Stimulated activated naive CD4-positive, alpha-beta T cell (primary cell): Measurements from ENCODE around the gene SPATA20.

ENCODE experiments used
- DNase-seq, 6 experiments: peaks; one replicate each; lab custom pipeline; 2025; lab: John Stamatoyannopoulos, UW

SPATA20 gene

DNA sequence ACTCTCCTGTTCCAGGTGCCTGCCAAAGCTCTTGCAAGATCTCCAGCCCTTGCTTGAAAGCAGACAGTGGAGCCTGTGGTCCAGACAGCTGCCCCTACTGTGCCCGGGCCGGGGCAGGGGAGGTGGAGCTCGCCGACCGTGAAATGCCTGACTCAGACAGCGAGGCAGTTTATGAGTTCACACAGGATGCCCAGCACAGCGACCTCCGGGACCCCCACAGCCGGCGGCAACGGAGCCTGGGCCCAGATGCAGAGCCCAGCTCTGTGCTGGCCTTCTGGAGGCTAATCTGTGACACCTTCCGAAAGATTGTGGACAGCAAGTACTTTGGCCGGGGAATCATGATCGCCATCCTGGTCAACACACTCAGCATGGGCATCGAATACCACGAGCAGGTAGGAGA lies 31.2 kb downstream of the SPATA20 start:
- no peak for DNase-seq

DNA sequence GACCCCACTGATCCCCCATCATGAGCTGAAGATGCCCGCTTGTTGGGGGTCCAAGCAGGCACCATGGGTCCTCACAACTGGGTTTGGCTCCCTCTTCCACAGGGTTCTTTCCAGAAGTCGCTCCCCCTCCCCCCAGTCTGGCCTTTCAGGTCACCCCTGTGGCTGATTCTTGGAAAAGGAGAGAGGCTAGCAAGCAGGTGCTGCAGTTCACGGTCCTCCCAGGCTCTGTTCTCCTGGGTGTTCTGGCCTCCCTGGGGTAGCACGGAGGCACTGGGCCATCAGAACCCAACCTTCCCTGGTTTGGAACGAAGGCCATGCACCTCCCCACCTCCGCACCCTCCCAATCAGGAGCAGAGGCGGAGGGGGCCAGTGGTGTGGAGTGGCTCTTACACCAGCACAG lies 32.4 kb downstream of the SPATA20 start:
- no peak for DNase-seq

DNA sequence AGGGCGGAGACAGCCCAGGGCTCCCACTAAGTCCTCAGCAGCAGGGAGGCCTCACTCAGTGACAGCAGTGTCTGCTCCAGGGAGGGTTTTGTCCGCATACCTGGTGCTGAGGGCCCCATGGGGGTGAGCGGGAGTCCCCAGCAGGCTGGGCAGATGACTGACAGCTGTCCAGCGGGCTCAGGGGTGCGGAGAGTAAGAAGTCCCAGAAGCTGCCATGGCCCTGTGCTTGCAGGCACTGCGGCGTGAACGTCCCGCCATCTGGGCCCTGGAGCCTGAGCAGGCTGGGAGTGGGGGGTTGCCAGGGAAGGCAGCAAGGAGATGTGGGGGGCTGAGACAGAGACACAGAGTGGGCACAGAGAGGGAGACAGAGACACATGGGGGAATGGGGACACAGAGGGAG lies 33.7 kb downstream of the SPATA20 start:
- DNase-seq, result no peak

DNA sequence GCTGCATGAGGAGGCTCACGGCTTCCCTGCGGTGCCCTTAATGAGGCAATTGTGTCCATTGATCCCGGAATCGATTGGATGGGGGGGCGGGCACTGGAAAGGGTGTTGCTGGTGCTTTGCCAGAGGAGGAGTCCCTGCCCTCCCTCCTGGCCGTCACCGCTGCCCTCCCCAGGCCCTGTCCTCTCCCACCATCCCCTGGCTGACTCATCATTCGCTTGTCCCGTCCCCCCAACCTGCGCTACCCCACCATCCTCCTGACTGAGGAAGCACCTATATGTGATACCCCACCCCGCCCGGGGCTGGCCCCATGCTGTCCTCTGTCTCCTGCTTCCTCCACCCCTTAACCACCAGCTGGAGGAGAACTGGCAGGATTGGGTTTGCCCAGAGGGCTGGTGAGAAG lies 34.3 kb downstream of the SPATA20 start:
- DNase-seq, result no peak

DNA sequence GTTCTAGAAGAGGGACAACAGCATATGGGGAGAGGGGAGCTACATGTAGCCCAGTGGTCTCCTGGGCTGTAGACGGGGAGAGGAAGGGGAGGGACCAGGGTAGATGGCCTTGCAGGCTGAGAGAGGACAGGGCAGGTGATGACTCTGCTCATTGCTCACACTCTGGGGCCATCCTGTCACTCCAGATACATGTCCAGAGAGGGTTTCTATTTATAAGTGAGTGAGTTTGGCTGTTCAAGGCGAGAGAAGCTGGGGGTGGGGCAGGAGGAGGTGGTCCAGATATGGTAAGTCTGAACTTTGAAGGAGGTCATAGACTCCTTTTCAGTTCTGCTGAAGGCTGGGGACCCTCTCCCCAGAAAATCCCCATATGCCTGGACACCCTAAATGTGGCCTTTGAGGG lies 35.8 kb downstream of the SPATA20 start:
- no peak for DNase-seq

DNA sequence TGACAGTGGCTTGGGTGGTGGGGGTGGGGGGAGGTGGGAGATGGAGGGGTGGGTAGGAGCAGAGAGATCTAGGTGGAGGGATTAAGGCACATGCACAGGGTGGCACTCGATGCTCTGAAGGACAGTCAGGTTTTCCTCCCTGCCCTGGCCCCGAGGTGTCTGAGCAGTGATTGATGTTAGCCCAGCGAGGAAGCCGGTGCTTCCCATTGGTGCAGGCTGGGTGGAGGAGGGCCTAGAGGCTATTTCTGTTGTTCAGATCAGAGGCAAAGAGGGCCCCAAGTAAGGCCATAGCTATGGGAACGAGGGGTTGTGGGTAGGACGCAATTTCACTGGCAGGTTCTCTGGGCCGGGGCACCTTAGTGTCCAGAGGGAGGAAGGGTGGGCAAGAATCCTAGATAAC lies 36.7 kb downstream of the SPATA20 start:
- DNase-seq, result no peak

DNA sequence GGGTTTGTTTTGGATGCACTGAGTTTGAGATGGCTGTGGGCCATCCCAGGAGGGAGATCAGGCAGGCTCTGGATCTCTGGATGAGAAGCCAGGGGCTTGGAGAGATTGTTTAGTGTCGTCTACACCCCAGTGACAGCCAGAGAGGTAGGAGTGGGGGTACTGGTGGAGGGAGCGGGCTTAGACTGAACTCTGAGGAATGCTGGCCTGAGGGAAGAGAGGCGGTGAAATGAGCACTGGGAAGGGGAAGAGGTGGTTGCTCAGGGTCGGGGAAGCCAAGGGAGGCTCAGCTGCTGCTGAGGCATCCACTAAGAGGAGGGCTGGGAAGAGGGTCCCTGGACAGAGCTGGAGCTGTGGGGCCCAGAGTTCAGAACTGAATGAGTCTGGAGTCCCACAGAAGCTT lies 37.1 kb downstream of the SPATA20 start:
- DNase-seq, result no peak

DNA sequence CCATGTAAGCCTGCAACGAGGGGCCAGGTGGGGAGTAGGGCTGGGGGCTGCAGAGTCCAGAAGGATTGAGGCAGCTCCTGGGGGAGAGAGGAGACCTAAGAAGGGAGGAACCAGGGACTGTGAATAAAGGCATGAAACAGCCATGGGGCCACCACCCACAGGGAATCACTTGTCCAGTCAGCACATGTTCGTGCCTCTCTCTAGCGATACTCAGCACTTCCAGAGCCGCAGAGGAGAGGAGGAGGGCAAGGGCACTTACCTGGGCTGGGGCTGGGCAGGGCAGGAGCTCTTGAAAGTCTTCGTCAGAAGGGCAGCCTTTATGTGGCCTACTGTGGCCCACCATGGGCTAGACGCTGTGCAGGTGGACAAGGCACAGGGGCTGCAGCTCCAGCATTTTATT lies 37.8 kb downstream of the SPATA20 start:
- no peak for DNase-seq

DNA sequence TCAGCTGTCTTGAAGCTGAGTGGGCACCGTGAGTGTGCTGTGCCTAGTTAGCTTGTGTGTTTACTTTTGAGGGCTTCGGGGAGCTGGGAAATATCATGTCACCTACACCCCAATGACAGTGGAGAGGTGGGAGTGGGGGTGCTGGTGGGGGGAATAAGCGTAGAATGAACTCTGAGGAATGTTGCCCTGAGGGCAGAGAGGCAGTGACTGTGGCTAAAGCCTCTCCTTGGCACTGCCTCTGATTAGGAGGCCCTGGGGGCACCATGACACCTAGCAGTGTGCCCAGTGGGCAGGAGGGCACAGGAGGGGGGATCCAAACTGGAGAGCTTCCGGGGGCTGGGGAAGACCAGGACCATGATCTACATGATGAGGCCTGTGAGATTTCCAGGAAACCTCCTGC lies 38.4 kb downstream of the SPATA20 start:
- DNase-seq, result no peak

DNA sequence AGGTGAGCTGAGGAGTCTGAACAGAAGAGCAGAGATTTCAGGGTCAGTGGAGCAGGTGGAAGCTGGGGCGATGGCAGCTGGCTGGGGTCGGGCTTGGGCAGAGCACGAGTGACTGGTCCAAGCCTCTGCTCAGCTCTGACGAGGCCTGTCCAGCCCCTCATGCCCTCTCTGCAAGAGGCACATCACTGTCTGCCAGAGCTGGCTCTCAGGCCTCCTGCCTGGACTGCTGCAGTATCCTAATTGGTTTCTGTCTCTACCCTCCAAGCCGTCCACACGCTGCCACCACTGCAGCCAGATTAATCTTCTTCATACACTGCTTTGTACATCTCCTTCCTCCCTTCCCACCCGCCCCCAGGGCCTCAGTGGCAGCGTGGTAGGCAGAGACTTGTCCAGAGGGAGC lies 38.9 kb downstream of the SPATA20 start:
- DNase-seq, result no peak

DNA sequence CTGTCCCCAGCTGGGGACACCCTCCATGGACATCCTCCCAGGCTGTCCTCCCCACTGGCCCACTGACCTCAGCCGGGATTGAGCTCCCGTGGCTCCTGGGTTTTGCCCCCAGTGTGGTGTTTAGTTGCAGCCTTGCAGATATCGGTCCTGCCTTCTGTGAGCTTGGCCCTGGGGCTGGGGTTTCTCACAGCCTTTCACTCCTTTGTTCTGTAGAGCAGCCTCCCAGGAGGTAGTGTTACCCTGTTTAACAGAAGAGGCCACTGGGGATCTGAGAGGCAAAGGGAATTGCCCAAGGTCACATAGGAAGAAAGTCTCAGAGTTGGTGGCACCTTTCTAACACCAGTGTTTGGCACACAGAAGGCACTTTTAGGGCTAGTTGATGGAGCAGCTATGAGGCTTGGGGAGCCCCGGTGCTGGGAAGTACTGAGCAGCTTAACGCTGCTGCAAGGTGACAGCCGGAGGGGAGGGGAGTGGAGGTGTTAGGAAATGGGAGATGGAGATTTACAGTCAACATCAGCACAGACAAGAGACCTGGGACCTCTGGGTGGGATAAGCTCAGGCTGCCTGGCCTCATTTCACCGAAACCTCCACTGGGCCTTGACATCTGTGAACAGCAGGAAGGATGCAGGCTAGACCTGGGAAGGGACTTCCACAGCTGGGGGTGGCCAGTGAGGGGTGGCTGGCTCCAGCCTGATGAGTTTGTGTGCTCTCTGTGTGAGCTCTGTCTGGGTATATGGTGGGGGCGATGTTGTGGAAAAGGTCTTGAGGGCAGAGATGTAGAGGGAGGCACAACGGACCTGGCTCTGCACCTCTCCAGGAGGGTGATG lies 39.7 kb downstream of the SPATA20 start:
- no peak for DNase-seq

DNA sequence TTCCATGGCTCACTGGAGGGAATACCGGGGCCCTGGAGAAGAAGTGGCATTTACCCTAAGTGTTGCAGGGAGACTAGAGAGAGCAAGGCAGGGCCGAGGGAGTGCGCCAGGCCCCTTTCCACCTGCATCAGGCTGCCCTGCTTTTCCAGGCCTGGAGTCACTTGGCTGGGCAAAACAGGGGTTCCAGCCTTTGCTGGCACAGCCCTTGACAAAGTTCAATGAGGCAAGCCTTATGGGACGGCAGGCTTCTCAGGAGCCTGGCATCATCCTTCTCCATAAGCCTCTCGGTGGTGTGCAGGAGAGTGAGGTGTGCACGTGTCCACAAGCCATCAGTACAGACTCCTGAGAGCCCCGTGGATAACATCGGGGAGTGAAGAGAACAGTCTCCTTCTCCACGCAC lies 40.6 kb downstream of the SPATA20 start:
- no peak for DNase-seq

DNA sequence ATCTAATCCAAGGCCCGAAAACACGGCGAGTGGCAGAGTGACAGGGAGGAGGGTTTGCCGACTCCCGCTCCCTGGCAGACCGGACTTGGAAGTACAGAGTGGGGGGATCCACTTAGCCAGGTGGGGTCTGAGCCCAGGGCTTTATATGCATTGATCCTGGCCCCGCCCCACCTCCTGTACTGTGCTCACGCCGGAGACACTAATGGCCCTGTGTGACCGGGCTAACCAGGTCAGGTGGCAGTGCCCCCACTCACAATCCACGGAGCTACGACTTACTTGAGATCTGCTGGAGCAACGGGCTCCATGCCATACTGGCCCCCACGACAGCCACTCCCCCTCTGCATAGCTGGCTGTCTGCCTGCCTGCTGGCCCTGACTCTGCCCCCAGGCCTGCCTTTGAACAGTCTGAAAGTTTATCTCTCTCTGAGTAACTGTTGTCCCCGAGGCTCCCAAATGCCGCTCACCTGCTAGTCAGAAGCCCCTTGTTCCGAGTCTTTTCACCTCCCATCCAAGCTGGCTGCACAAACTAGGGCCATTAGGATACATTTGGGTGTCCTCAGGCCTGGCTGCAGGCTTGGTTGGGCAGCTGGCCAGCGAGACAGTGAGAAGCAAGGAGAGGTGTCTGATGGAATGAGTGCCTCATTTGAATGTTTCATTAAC lies 41.5 kb downstream of the SPATA20 start:
- DNase-seq, result no peak

DNA sequence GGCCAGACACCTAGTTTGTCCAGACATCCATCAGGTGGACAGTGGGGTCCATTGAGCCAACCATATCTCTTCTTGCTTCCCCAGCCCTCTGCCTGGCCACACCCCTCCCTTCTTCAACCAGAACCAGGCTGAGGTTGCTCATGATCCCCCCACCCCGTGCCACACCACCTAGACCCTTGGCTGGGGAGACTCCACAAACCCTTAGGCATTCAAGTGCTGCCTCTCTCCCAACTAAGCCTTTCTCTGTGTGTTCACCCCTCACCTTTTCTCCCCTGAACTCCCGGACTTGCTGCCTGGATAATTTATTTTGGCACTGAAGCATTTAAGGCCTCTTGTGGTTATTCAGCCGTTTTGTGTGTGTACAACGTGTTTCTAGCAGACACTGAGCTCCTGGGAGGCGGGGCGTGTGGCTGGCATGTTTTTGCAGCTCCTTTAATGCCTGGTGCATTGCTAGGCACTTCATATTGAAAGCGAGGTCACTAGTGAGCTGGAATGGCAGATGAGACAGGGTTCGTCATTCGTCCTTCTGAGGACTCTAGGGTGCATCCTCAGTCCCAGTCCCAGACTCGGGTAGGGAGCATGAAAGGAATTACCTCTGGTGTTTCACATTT lies 42.2 kb downstream of the SPATA20 start:
- no peak for DNase-seq

DNA sequence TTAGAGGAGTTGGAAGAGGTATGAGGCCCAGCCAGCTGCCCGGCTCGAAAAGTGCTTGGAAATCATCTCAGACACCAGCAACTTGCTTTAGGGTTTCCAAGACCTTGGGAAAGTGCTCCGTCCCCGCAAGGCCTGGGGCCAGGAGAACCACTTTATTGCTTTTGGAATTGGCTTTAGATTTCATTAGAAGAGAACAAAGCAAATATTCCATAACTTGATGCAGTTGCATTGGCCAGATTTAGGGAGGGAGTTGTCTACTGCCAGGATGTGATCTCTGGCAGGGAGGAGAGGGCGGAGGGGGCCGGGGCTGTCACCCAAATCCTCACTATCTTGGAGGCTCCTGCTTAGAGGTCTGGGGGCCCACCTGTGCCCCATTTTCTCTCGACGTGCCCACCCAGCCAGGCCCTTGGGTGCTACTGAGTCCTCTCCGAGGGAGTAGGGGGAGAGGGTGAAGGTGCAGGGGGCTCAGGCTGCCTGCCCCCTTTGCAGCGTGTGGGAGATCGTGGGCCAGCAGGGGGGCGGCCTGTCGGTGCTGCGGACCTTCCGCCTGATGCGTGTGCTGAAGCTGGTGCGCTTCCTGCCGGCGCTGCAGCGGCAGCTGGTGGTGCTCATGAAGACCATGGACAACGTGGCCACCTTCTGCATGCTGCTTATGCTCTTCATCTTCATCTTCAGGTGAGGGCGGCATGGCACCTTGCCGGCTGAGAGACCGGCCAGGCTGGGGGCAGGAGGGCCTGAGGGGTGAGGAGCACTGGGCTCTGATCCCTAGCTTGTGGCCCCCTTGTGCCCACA lies 44.2 kb downstream of the SPATA20 start:
- no peak for DNase-seq

DNA sequence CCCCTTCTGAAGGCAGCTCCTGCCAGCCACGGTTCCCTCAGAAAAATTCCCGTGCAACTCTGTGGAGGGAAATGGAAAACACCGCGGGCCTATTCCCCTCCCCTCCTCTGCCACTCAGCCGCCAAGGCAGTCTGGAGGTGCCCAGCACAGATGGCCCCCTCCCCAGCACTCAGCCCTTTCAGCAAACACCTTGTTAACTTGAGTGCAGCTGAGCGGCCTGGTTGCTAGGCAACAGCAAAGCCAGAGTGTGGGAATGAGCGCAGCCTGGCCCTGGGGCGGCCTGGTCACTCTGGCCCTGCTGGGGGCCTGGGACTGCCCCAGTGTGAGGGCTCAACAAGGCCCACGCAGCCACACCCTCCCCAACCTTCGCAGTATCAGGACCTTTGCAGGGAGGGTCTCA lies 46.3 kb downstream of the SPATA20 start:
- no peak for DNase-seq

DNA sequence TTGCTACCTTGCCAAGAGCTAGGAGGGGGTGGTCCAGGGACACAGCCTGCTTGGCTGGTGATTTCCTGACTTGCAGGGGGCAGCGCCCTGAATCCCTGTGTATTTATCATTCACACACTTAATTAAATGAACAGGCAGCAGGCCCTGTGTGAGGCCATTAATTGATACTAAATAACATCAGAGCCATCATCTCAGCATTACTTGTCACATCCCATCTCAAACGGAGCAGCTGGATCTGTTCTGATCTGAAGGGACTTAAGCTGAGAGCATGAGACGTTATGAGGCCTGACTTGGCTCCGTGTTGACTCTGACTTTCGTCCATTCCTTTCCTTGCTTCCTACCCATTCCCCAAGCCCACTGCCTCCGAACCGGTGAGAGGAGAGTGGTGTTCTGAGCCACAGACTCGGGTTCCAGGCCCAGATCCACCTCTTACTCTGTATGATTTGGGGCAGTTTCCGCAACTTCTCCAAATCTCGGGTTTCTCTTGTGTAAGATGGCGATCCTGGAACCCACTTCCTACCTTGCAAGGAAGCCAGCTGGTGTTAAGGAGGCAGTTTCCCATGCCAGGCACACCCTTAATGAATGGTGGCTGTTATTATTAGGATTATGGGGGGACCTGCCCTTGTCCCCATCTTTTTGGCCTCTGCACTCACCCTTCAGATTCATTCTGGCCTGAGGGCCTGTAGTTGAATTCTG lies 47.3 kb downstream of the SPATA20 start:
- DNase-seq, result no peak

DNA sequence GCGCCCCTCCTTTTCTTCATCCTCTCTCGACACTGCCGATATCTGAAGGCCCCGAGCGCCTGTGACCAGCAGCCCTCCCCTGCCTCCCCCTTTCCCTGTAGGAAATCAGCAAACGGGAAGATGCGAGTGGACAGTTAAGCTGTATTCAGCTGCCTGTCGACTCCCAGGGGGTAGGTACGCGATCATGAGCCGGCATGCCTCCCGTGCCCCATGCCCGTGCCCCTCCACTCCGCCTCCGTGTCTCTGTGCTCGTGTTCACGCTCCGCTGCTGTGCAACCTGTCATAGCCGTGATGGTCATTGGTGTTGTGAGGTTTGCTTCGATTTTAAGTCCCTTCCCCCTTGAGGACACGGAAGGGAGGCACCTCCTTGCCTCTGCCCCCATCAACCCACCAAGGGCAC lies 47.9 kb downstream of the SPATA20 start:
- no peak for DNase-seq

DNA sequence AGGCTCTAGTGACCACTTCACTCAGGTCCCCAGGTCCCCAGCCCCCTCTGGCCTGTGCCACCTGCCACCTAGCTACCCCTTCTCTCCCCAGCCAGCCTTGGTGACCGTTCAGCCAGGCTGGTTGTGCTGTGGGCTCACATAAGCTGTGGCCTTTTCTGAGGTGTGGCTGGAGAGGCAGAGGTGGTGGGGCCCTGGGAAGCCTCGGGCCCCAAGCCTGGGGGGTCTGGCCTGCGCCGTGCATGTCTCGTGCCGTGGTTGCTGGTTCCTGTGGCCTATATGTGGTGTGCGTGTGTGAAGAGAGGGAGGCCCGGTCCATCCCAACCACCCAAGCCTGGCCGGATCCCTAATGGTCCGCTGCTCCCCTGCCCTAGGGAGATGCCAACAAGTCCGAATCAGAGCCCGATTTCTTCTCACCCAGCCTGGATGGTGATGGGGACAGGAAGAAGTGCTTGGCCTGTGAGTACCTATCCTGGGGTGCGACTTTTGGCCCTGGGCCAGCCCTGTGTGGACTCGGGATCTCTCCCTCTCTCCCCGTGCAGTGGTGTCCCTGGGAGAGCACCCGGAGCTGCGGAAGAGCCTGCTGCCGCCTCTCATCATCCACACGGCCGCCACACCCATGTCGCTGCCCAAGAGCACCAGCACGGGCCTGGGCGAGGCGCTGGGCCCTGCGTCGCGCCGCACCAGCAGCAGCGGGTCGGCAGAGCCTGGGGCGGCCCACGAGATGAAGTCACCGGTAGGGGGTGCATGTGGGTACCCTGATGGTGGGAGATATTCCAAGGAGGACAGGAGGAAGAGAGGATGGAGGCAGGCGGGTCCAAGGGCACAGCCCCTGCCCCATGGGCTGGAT lies 49.4 kb downstream of the SPATA20 start:
- no peak for DNase-seq

DNA sequence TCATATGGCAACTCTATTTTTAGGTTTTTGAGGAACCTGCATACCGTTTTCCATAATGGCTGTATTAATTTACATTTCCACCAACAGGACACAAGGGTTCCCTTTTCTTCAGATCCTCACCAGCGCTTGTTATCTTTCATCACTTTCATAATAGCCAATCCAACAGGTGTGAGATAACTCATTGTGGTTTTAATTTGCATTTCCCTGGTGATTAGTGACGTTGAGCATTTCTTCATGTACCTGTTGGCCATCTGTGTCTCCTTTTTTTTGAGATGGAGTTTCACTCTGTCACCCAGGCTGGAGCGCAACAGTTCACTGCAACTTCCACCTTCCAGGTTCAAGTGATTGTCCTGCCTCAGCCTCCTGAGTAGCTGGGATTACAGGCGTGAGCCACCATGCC lies 51.5 kb downstream of the SPATA20 start:
- DNase-seq, result no peak

DNA sequence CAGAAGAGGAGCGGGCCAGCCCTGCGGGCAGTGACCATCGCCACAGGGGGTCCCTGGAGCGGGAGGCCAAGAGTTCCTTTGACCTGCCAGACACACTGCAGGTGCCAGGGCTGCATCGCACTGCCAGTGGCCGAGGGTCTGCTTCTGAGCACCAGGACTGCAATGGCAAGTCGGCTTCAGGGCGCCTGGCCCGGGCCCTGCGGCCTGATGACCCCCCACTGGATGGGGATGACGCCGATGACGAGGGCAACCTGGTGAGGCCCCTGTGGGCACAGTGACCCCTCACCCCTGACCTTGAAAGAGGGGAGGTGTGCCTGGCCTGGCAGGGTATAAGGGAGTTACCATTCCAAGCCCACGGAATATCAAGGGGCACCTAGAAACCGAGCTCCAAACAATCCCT lies 52.6 kb downstream of the SPATA20 start:
- DNase-seq, result no peak
